Cardiac muscle cell (in vitro differentiated cells and primary cell): ENCODE measurements around the gene VPS18. TPM values are rescaled to one million over a fixed set of nuclear protein-coding genes. Genes with fewer than 3 reads are reported as not detected.

ENCODE experiments used
- DNase-seq, 2 donors: peaks; one replicate each; pipeline versions ENCODE4 v3.0.0 to v3.0.0-alpha.2; 2010 to 2017; ENCODE audit warnings: low read depth in 1 of 2, low spot score in 1 of 2
- H3K27ac ChIP-seq: fragments of 200-600 bp; sonication (generic); 2 replicates; pipeline ENCODE4 v1.5.1; 2016
- H3K27me3 ChIP-seq: fragments of 200-600 bp; sonication (generic); 2 replicates; pipeline ENCODE4 v1.6.0; 2016; ENCODE audit warnings: control low read depth
- H3K36me3 ChIP-seq: fragments of 200-600 bp; sonication (generic); 2 replicates; pipeline ENCODE4 v1.5.1; 2016; ENCODE audit warnings: control low read depth
- H3K4me1 ChIP-seq: fragments of 200-600 bp; sonication (generic); 2 replicates; pipeline ENCODE4 v1.8.1; 2017; ENCODE audit warnings: low read depth, mild to moderate bottlenecking, mixed run types
- H3K4me3 ChIP-seq: fragments of 200-600 bp; sonication (generic); 2 replicates; pipeline ENCODE4 v1.5.1; 2016; ENCODE audit warnings: mild to moderate bottlenecking
- H3K9me3 ChIP-seq: fragments of 200-600 bp; sonication (generic); 2 replicates; pipeline ENCODE4 v1.5.1; 2017; ENCODE audit warnings: low read depth, mild to moderate bottlenecking, control low read depth
- CTCF ChIP-seq: IDR thresholded peaks from 2 replicates; pipeline ENCODE4 v1.5.1; 2012; ENCODE audit warnings: low read depth, mild to moderate bottlenecking, low read length
- polyA plus RNA-seq: library from polyadenylated mRNA; unstranded; fragments of >200 nt; fragmentation: Nextera tagmentation; extraction: Ambion mirVana; gene quantifications from 2 replicates; pipeline ENCODE4 v1.2.1, GENCODE V29; 2016
- total RNA-seq: library from RNA; depleted of rRNA; stranded (reverse); fragments of >200 nt; gene quantifications from 2 replicates; pipeline ENCODE4 v1.2.3, GENCODE V29; 2016

Gene VPS18
- total and polyA plus RNA-seq, 2 experiments from 2014 or later, result 28.7 to 34.1 TPM

- no peak overlapping the region for H3K27ac ChIP-seq
- H3K9me3 ChIP-seq, result no peaks in the 10 kb centered on the region
- TF ChIP-seq CTCF, result no peak
- no peak for DNase-seq
- peaks cover 4% of the 10 kb centered on the region for H3K4me1 ChIP-seq
- H3K4me3 ChIP-seq, result no peak overlapping the region
- H3K36me3 ChIP-seq, result no peaks in the 10 kb centered on the region
- peaks cover 90% of the 10 kb centered on the region for H3K27me3 ChIP-seq
Measured at GRCh38 chr15:40931300-40932142, 37.3 kb downstream of the VPS18 start.

GRCh38 chr15:40932156-40932555, 37.9 kb downstream of the VPS18 start:
- TF ChIP-seq CTCF, result no peak
- peaks cover 84% of the 10 kb centered on the region for H3K27me3 ChIP-seq
- H3K4me3 ChIP-seq, result no peak overlapping the region

GRCh38 chr15:40932649-40933516, 38.6 kb downstream of the VPS18 start:
- no peak overlapping the region for H3K4me3 ChIP-seq
- TF ChIP-seq CTCF, result no peak
- H3K4me1 ChIP-seq, result peaks cover 4% of the 10 kb centered on the region
- H3K36me3 ChIP-seq, result no peaks in the 10 kb centered on the region
- H3K27ac ChIP-seq, result no peak overlapping the region
- DNase-seq, result no peak
- no peaks in the 10 kb centered on the region for H3K9me3 ChIP-seq
- H3K27me3 ChIP-seq, result peaks cover 76% of the 10 kb centered on the region

More at GRCh38 chr15:40932156-40932555, 37.9 kb downstream of the VPS18 start:
- no peak for DNase-seq
- no peaks in the 10 kb centered on the region for H3K36me3 ChIP-seq
- H3K4me1 ChIP-seq, result peaks cover 4% of the 10 kb centered on the region
- H3K9me3 ChIP-seq, result no peaks in the 10 kb centered on the region
- H3K27ac ChIP-seq, result no peak overlapping the region

GRCh38 chr15:40933517-40933902, 39.3 kb downstream of the VPS18 start:
- no peak for DNase-seq
- peaks cover 4% of the 10 kb centered on the region for H3K4me1 ChIP-seq
- no peaks in the 10 kb centered on the region for H3K9me3 ChIP-seq
- TF ChIP-seq CTCF, result no peak
- H3K27ac ChIP-seq, result no peak overlapping the region
- peaks cover 70% of the 10 kb centered on the region for H3K27me3 ChIP-seq
- H3K4me3 ChIP-seq, result no peak overlapping the region
- no peaks in the 10 kb centered on the region for H3K36me3 ChIP-seq

- Histone ChIP-seq H3K4me1 (peaks cover 2% of the 10 kb centered on the region), H3K27me3 (peaks cover 61% of the 10 kb centered on the region), H3K27ac (no peak overlapping the region), H3K4me3 (no peak overlapping the region), H3K36me3 (no peaks in the 10 kb centered on the region), H3K9me3 (no peaks in the 10 kb centered on the region)
- TF ChIP-seq CTCF, result no peak
- DNase-seq, result no peak
Measured at GRCh38 chr15:40934457-40934856, 40.2 kb downstream of the VPS18 start.
